A673 (cell line): Measurements from ENCODE around the gene DDI2.

Experiments used
- CTCF ChIP-seq: fragments of 300-800, 200-600 bp; sonication (generic); conservative IDR thresholded peaks from 2 replicates; pipeline ENCODE4 v1.5.1; 2017; ENCODE audit warnings: low read depth, mild to moderate bottlenecking, antibody characterized with exemption, low read length, moderate library complexity, mixed read lengths
- EZH2 ChIP-seq: fragments of 200-600 bp; sonication (generic); IDR thresholded peaks from 2 replicates; pipeline ENCODE4 v1.6.1; 2017; ENCODE audit warnings: borderline replicate concordance, low read depth, mild to moderate bottlenecking, mixed read lengths, antibody characterized with exemption, low read length; ENCODE audit not compliant: poor library complexity, severe bottlenecking

DNA sequence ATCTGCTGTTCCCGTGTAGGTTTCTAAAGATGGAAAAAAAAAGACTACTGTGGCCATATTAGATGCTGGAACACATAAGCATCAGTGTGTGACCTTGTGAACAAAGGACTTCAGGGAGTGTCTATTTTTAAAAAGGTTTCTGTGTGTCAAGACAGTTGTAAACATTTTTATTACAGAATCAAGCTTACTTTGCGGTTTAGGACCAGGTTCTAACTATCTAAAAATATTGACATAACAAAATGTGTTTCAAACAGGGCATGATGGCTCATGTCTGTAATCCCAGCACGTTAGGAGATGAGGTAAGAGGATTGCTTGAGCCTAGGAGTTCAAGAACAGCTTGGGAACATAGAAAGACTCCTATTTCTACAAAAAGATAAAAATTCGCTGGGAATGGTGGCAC is 7.1 kb upstream of the DDI2 start:
- TF ChIP-seq CTCF (no peak), EZH2 (no peak)
